K562 (cell line): ENCODE measurements around the gene PCP4L1. TPM values are rescaled to one million over a fixed set of nuclear protein-coding genes. Genes with fewer than 3 reads are reported as not detected.

Source experiments
- DMBX1 ChIP-seq: fragments of 250-450 bp; sonication (Bioruptor Pico); IDR thresholded peaks from 2 replicates; pipeline ENCODE4 v1.8.0; 2022; ENCODE audit warnings: inconsistent platforms, mild to moderate bottlenecking, moderate library complexity, borderline replicate concordance
- EP400 ChIP-seq: fragments of 450-650 bp; IDR thresholded peaks from 2 replicates; pipeline ENCODE4 v1.6.1; 2017; ENCODE audit warnings: antibody characterized with exemption, mild to moderate bottlenecking, moderate library complexity
- GABPB1 ChIP-seq: sonication (generic); formaldehyde crosslinking; IDR thresholded peaks from 2 replicates; pipeline ENCODE4 v1.8.0; 2022; ENCODE audit warnings: mild to moderate bottlenecking, missing genetic modification reagents
- HDAC2 ChIP-seq: fragments of 450-650 bp; IDR thresholded peaks from 2 replicates; pipeline ENCODE4 v1.6.1; 2016; ENCODE audit warnings: mild to moderate bottlenecking
- LCOR ChIP-seq: sonication (generic); formaldehyde crosslinking; IDR thresholded peaks from 2 replicates; pipeline ENCODE4 v1.8.0; 2022; ENCODE audit warnings: mild to moderate bottlenecking, missing genetic modification reagents
- MAX ChIP-seq: sonication (generic); formaldehyde crosslinking; IDR thresholded peaks from 2 replicates; pipeline ENCODE4 v1.9.0; 2022; ENCODE audit warnings: mild to moderate bottlenecking, missing genetic modification reagents
- MYC ChIP-seq, 2 experiments: fragments of 250-450 bp in 1 of 2; sonication (Bioruptor Pico) in 1 of 2; IDR thresholded peaks; 2 replicates each; pipeline versions ENCODE4 v1.5.1 to v1.6.1; 2012 to 2021; ENCODE audit warnings: low read depth in 2 of 2, borderline replicate concordance in 1 of 2, improper control_type of control experiment in 1 of 2, low read length in 1 of 2, mild to moderate bottlenecking in 1 of 2, moderate library complexity in 1 of 2
- NONO ChIP-seq, 2 experiments: fragments of 200-400 bp in 1 of 2; fragments of 450-650 bp in 1 of 2; formaldehyde crosslinking in 1 of 2; IDR thresholded peaks; 2 replicates each; pipeline ENCODE4 v1.6.1; 2017; ENCODE audit warnings: low read depth in 2 of 2, mild to moderate bottlenecking in 2 of 2, moderate library complexity in 2 of 2, low read length in 1 of 2
- REST ChIP-seq, 2 experiments: fragments of 450-650 bp; formaldehyde crosslinking in 1 of 2; IDR thresholded peaks; 2 replicates each; pipeline versions ENCODE4 v1.4.0 to v1.6.1; 2014 to 2020; ENCODE audit warnings: mild to moderate bottlenecking in 2 of 2, borderline replicate concordance in 1 of 2, low read depth in 1 of 2
- SIN3B ChIP-seq: fragments of 450-650 bp; IDR thresholded peaks from 2 replicates; pipeline ENCODE4 v1.6.1; 2017; ENCODE audit warnings: low read depth, mild to moderate bottlenecking, moderate library complexity
- SMAD4 ChIP-seq: fragments of 250-450 bp; sonication (Bioruptor Pico); conservative IDR thresholded peaks from 2 replicates; pipeline ENCODE4 v1.8.0; 2021; ENCODE audit warnings: inconsistent platforms, mild to moderate bottlenecking, moderate library complexity
- SMARCA4 ChIP-seq: fragments of 450-650 bp; IDR thresholded peaks from 2 replicates; pipeline ENCODE4 v1.6.1; 2016
- SMC3 ChIP-seq: conservative IDR thresholded peaks from 2 replicates; pipeline ENCODE4 v1.6.1; 2011; ENCODE audit warnings: low read depth, low read length, improper control_type of control experiment; ENCODE audit not compliant: insufficient read depth
- TSC22D4 ChIP-seq: fragments of 450-650 bp; IDR thresholded peaks from 2 replicates; pipeline ENCODE4 v1.6.1; 2016; ENCODE audit warnings: missing genetic modification characterization, missing biosample characterization, control low read depth
- ZBTB5 ChIP-seq: fragments of 450-650 bp; IDR thresholded peaks from 2 replicates; pipeline ENCODE4 v1.6.1; 2017; ENCODE audit warnings: antibody characterized with exemption
- ZNF583 ChIP-seq: fragments of 250-450 bp; sonication (Bioruptor Pico); IDR thresholded peaks from 2 replicates; pipeline ENCODE4 v1.4.0; 2020
- ZNF707 ChIP-seq: fragments of 250-450 bp; sonication (Bioruptor Pico); conservative IDR thresholded peaks from 2 replicates; pipeline ENCODE4 v1.8.0; 2022; ENCODE audit warnings: inconsistent platforms, mild to moderate bottlenecking, moderate library complexity
- polyA plus RNA-seq, 8 experiments: library from polyadenylated mRNA; depleted of rRNA in 4 of 8; stranded (reverse) in 5 of 8; unstranded in 3 of 8; fragments of >200 nt; fragmentation: Nextera tagmentation in 2 of 8; fragmentation: Illumina TruSeq in 1 of 8; extraction: Ambion mirVana in 2 of 8; extraction: Trizol in 1 of 8; gene quantifications; 2 replicates each; pipeline versions ENCODE4 v1.2.1 to v1.2.3, GENCODE V29; 2011 to 2014; ENCODE audit warnings: inconsistent platforms in 1 of 8, missing spikeins in 1 of 8
- total RNA-seq, 7 experiments: library from RNA; depleted of rRNA in 6 of 7; stranded (reverse); fragments of >200 nt in 6 of 7; fragmentation: Illumina TruSeq in 2 of 7; extraction: Trizol in 2 of 7; gene quantifications; 2 replicates each; pipeline versions ENCODE4 v1.2.1 to v1.2.3, GENCODE V29; 2011 to 2021; ENCODE audit warnings: low replicate concordance in 1 of 7

The PCP4L1 gene
- total and polyA plus RNA-seq, 9 of the 15 experiments (the other 6 are each of a cell fraction or from before 2014, with no cell fraction given), result not detected

GRCh38 chr1:161227196-161227871 lies 31.2 kb upstream of the PCP4L1 start (continued):
- TF ChIP-seq MYC (IDR thresholded peaks at IDR 0.05; ENCODE audit: low read depth, low read length) (0 out of 2 replicates have a peak, but pooled peaks have one; percentile 17), MYC (CRISPR knock-in tag; IDR thresholded peaks at IDR 0.05; ENCODE audit: borderline replicate concordance, low read depth) (no peak), SMAD4 (CRISPR knock-in tag) (no peak), EP400 (peak; percentile 46; the same call in 1 of the 2 replicates), REST (IDR thresholded peaks at IDR 0.05; ENCODE audit: borderline replicate concordance) (peak; percentile 85), REST (CRISPR knock-in tag; IDR thresholded peaks at IDR 0.05; ENCODE audit: low read depth) (no peak; the same call in 1 of the 2 replicates), GABPB1 (CRISPR knock-in tag) (peak; percentile 65), SIN3B (0 out of 2 replicates have a peak, but pooled peaks have one; percentile 14), LCOR (CRISPR knock-in tag) (peak; percentile 79), NONO (IDR thresholded peaks at IDR 0.05; ENCODE audit: low read depth in 2 of 2, low read length in 1 of 2) (peak in 1 of 2 experiments; percentile 62; a peak in 1 of 4 replicates), MAX (CRISPR knock-in tag) (0 out of 2 replicates have a peak, but pooled peaks have one; percentile 19), DMBX1 (CRISPR knock-in tag) (no peak), ZBTB5 (no peak), SMARCA4 (peak; percentile 63), TSC22D4 (tag) (no peak), HDAC2 (0 out of 2 replicates have a peak, but pooled peaks have one; percentile 47), ZNF707 (CRISPR knock-in tag) (no peak), ZNF583 (CRISPR knock-in tag) (peak; percentile 37; the same call in 1 of the 2 replicates), SMC3 (peak; percentile 76)
